GM12873 (cell line): ENCODE data around the gene ALG12.
A peak's percentile ranks its signal among the peaks of the same experiment; 100 is the strongest.

ENCODE experiments used
- TF ChIP-seq, protein P1 (sequence below): IDR thresholded peaks from 2 replicates; pipeline ENCODE4 v1.5.1; 2012; ENCODE audit warnings: low read depth, mild to moderate bottlenecking, moderate library complexity, low read length, control low read depth; ENCODE audit not compliant: insufficient read depth; ENCODE audit errors: missing control alignments

The ALG12 gene

DNA sequence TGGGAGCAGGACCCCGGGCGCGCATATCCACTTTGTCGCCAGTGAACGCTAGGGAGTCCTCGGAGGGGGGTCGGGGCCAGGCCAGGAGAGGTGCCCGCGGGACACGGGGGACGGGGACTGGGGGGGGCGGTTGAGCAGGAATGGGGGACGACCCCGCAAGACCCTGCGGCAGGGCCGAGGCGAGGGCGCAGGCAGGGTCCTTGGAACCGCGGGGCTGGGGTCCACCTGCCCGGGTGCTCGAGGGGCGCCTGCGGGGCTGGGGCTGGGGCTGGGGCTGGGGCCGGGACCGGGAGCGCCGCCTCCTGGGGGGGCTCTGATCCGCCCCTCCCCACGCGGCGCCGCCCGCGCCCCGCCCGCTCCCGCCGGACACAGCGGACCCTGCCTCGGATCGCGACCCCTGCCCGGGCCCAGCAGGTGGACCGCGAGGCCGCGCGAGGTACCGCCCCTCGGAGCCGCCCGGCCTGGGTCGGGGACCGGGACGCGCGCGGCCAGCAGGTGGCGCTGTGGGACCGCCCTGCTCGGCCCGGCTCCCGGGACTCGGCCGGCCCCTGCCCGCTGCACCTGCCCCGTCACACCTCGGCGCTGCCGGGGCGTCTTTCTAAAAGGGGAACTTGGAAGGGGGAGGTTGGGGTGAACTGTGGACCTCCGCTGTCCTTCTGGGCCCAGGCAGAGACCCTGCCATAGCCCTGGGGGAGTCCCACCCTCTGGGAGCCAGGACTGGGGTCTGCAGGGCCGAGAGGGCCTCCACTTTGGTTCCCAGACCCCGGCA is 11.2 kb upstream of the ALG12 start:
- TF ChIP-seq, protein P1, sequence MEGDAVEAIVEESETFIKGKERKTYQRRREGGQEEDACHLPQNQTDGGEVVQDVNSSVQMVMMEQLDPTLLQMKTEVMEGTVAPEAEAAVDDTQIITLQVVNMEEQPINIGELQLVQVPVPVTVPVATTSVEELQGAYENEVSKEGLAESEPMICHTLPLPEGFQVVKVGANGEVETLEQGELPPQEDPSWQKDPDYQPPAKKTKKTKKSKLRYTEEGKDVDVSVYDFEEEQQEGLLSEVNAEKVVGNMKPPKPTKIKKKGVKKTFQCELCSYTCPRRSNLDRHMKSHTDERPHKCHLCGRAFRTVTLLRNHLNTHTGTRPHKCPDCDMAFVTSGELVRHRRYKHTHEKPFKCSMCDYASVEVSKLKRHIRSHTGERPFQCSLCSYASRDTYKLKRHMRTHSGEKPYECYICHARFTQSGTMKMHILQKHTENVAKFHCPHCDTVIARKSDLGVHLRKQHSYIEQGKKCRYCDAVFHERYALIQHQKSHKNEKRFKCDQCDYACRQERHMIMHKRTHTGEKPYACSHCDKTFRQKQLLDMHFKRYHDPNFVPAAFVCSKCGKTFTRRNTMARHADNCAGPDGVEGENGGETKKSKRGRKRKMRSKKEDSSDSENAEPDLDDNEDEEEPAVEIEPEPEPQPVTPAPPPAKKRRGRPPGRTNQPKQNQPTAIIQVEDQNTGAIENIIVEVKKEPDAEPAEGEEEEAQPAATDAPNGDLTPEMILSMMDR, result peak; percentile 69

DNA sequence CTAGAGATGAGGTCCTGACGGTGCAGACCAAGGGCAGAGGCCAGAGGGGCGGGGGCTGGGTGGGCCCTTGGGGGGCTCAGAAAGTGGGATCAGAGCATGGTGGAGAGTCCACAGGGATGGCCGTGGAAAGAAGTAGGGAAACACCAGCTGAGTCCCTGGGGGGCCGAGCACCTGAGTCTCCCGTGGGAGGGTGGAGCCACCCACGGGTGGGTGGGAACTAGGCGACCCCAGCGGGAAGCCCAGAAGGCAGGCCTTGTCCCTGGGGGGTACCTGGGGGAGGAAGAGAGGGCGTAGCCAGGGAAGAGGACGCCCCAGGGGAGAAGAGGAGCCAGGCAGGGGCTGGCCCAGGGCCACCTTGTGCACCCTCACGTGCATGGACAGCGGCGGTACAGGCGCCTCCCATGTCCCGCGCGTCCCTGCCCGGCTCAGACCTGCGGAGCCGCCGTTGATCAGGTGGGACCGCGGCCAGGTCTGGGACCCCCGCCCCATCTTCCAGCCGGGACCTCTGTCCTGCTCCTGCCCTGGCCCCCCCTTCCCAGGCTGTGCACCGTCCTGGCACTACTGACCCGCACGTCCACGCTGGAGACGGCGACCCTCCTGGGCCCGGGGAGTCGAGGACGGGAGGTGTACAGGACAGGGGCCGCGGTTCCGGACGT is 10.4 kb upstream of the ALG12 start:
- TF ChIP-seq, protein P1, result no peak

DNA sequence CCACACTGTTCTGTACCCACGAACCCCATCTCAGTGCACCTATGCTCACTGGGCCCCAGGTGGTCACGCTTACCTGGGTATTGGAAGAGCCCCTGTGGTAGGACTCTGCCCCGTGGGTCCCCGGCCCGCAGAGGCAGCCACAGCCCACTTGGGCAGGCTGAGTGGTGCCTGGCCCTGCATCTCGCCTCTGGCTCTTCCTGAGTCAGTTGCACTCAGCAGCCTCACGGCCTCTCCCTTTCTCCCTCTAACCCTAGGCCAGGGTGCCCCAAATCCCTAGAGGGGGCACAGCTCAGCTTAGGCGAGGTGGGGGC is 9.9 kb upstream of the ALG12 start:
- TF ChIP-seq, protein P1, result no peak

DNA sequence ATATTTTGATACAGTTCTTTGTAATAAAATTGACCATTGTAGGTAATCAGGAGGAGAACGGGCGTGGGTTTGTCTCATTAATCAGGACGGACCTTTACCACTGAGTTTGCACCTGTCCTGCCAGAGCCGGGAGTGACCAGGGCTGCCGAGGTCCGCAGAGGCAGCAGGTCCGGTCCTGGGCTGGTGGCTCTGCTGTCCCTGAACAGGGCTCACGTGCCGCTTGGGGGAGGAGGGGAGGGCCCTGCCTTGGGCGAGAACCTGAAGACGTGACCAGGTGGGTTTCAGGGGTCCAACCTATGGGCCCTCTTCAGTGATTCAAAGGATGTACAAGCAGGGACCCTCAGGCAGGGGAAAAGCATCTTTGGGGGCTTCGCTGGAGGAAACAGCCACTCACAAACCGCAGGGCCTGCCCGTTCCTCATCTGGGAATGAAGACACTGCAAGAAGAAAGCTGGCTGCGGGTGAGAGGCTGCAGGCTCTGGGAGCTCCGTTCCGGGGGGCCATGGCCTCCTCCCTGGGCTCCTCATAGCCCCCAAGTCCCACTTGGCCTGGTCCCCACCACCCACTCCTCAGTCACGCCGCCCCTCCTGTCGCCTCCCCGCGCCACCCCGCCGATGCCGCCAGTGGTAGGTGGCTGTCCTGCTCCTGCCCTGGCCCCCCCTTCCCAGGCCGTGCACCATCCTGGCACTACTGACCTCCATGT is 9.4 kb upstream of the ALG12 start:
- TF ChIP-seq, protein P1, result no peak

DNA sequence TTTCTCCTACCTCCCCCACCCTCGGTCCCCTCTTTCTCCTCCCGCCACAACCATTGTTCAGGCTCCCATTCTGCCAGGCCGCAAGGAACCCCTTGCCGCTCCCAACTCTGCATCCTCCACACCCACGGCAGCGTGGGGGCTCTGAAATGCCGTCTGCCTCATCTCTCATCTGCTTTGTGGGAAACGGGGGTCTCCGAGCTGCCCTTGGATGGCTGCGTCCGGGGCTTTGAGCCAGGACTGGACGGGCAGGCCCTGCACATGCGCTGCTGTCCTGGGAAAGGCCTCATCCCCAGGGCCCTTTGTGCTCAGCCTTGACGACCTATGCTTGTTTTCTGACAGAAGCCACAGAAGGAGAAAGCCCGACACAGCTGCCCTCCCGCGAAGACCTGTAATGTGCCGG is 8.7 kb upstream of the ALG12 start:
- TF ChIP-seq, protein P1, result no peak

DNA sequence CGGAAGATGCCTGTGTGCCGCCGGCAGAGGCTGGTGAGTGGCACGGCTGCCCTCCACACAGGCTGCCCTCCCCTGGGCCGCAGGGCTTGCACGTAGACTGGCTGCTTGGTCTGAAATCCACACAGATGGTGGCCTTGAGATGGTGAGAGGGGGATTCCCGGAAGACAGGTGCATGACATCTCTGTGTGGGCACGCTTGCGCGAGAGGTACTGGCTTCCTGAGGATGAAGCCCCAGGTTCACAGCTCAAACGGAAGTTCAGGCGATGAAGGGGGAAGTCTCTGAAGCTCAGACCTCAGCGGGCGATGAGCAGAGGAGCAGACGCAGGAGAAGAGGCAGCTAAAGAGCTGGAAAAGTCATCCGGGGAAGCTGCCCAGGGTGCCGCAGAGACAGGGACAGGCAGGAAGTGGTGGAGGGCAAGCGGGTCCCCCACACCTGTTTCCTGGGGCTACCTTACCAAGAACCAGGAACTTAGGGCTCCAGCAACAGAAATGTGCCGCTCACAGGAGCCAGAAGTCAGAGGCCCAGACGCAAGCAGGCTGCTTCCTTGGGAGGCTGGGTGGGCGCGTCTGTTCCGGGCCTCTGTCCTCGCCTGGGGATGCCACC is 7.4 kb upstream of the ALG12 start:
- TF ChIP-seq, protein P1, result no peak

DNA sequence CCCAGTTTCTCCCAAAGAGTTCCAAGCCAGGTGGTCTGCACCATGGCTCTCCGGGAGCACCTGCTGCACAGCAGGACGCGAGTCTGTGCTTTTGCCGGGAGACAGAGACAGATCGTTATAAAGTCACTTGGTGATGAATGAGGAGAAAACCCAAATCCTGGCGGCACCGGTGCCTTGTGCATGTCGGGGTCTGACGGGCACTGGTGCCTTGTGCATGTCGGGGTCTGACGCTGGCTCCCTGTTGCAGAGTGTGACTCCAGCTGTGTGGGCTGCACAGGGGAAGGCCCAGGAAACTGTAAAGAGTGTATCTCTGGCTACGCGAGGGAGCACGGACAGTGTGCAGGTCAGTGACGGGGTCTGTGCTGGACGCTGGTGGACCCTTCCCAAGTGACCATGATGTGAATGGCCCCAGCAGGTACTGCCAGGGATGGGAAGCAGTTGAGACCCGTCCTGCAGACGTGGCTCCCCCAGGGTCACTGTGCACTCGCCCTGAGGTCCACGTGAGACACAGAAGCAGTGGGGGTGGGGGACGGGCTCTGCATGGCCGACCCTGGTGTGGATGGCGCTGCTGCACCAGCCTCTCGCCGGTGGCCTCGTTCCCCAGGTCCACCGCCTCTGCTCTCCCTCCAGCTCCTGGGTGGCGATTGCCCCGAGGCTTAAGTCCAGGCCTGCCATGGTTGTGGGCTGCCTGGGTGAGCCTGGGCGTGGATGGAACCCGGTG is 6.0 kb upstream of the ALG12 start:
- TF ChIP-seq, protein P1, result no peak
